ENCODE measurements around the gene CTNNA3. TPM values are rescaled to one million over a fixed set of nuclear protein-coding genes. Genes with fewer than 3 reads are reported as not detected.

The CTNNA3 gene
- total RNA-seq, 2 donors from 2014 or later: 0.37 to 1.1 TPM

- Histone ChIP-seq H3K9me3 (no peaks in the 10 kb centered on the region), H3K27me3 (no peaks in the 10 kb centered on the region), H3K27ac (no peak overlapping the region), H3K4me3 (no peak overlapping the region), H3K9ac (ENCODE audit: low read depth in 2 of 2, low read length in 2 of 2) (no peak overlapping the region), H3K36me3 (no peaks in the 10 kb centered on the region), H3K4me1 (no peaks in the 10 kb centered on the region)
- TF ChIP-seq CTCF (IDR thresholded peaks at IDR 0.05): no peak
- intact Hi-C loops (cut with DNase I): no loop called here
- no peak for DNase-seq
These were observed 1369.1 kb downstream of the CTNNA3 start for GRCh38 chr10:66326876-66327275.

- intact Hi-C loops (cut with DNase I): no loop called here
These were observed 1373.2 kb downstream of the CTNNA3 start for GRCh38 chr10:66322777-66323176.

GRCh38 chr10:66321723-66322665, 1374.0 kb downstream of the CTNNA3 start:
- no peak for TF ChIP-seq CTCF (IDR thresholded peaks at IDR 0.05)
- H3K9me3 ChIP-seq: no peaks in the 10 kb centered on the region
- DNase-seq: peak; percentile 61
- intact Hi-C loops (cut with DNase I): no loop called here
- no peaks in the 10 kb centered on the region for H3K4me1 ChIP-seq
- H3K27me3 ChIP-seq: no peaks in the 10 kb centered on the region
- no peak overlapping the region for H3K27ac ChIP-seq
- H3K9ac ChIP-seq (ENCODE audit: low read depth in 2 of 2, low read length in 2 of 2): no peak overlapping the region
- no peaks in the 10 kb centered on the region for H3K36me3 ChIP-seq
- no peak overlapping the region for H3K4me3 ChIP-seq

More at GRCh38 chr10:66322777-66323176, 1373.2 kb downstream of the CTNNA3 start:
- H3K27ac ChIP-seq: no peak overlapping the region
- no peaks in the 10 kb centered on the region for H3K27me3 ChIP-seq
- no peak overlapping the region for H3K9ac ChIP-seq (ENCODE audit: low read depth in 2 of 2, low read length in 2 of 2)
- H3K9me3 ChIP-seq: no peaks in the 10 kb centered on the region
- no peak overlapping the region for H3K4me3 ChIP-seq
- TF ChIP-seq CTCF (IDR thresholded peaks at IDR 0.05): no peak
- H3K36me3 ChIP-seq: no peaks in the 10 kb centered on the region
- DNase-seq: no peak
- no peaks in the 10 kb centered on the region for H3K4me1 ChIP-seq

- Histone ChIP-seq H3K27me3 (no peaks in the 10 kb centered on the region), H3K4me1 (no peaks in the 10 kb centered on the region), H3K27ac (no peak overlapping the region), H3K4me3 (no peak overlapping the region), H3K36me3 (no peaks in the 10 kb centered on the region), H3K9ac (ENCODE audit: low read depth in 2 of 2, low read length in 2 of 2) (no peak overlapping the region), H3K9me3 (no peaks in the 10 kb centered on the region)
- no peak for DNase-seq
- no peak for TF ChIP-seq CTCF (IDR thresholded peaks at IDR 0.05)
- intact Hi-C loops (cut with DNase I): no loop called here
These were observed 1377.2 kb downstream of the CTNNA3 start for GRCh38 chr10:66318761-66319160.

GRCh38 chr10:66307826-66308225, 1388.2 kb downstream of the CTNNA3 start:
- DNase-seq: no peak
- Histone ChIP-seq H3K36me3 (no peaks in the 10 kb centered on the region), H3K27me3 (no peaks in the 10 kb centered on the region), H3K4me3 (no peak overlapping the region), H3K4me1 (no peaks in the 10 kb centered on the region), H3K9ac (ENCODE audit: low read depth in 2 of 2, low read length in 2 of 2) (no peak overlapping the region), H3K27ac (no peak overlapping the region), H3K9me3 (no peaks in the 10 kb centered on the region)
- TF ChIP-seq CTCF (IDR thresholded peaks at IDR 0.05): no peak
- intact Hi-C loops (cut with DNase I): no loop called here

Data from colonic mucosa (tissue), 4 donors.